H1 (cell line): Measurements from ENCODE around the gene NTN4. TPM values are rescaled to one million over a fixed set of nuclear protein-coding genes. Genes with fewer than 3 reads are reported as not detected.

ENCODE experiments used
- FOSL1 ChIP-seq: IDR thresholded peaks from 2 replicates; pipeline ENCODE4 v1.6.1; 2011; ENCODE audit warnings: mild to moderate bottlenecking, low read depth, low read length, moderate library complexity; ENCODE audit not compliant: insufficient read depth
- polyA plus RNA-seq, 7 experiments: library from polyadenylated mRNA; depleted of rRNA in 3 of 7; stranded (reverse) in 5 of 7; unstranded in 2 of 7; fragments of >200 nt in 5 of 7; fragments of 200-250 nt in 2 of 7; gene quantifications; 1 replicate in 5 of 7; 2 replicates in 1 of 7; 4 replicates in 1 of 7; pipeline versions ENCODE4 v1.2.1 to v1.2.3, GENCODE V29; 2011 to 2013; ENCODE audit warnings: missing spikeins in 2 of 7, mixed read lengths in 2 of 7
- total RNA-seq: library from RNA; stranded (reverse); fragmentation: NEBNext Ultra II Directional; extraction: Animal tissue kit (Norgen Biotek cat#: 25700); gene quantifications from 2 replicates; pipeline ENCODE4 v1.2.1, GENCODE V29; 2021

The NTN4 gene
- total and polyA plus RNA-seq, 2 of the 8 experiments (the other 6 are each of a cell fraction or from before 2014, with no cell fraction given): 0.74 to 1.3 TPM

DNA sequence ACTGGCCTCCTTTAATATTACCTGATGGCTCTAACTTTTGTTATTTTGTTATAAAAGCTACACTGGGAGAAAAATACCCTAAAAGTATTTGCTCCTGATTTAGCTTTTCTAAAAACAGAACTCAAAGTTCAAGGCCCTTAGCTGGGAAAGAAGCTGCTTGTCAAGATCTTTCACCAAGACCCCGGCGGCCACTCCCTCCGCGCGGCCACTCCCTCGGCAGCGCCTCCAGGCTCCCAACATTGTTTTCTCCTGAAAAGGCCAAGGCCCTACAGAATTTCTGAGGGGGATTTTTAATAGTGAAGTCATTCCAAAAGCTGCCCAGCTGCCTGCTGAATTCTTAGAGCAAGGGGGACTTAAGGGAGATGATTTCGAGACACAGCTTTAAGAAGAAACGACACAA lies 96.4 kb downstream of the NTN4 start (continued):
- no peak for TF ChIP-seq FOSL1
- TF ChIP-seq, all 59 proteins: peak for 0
